ENCODE measurements around the gene PDE8A.

The PDE8A gene

DNA sequence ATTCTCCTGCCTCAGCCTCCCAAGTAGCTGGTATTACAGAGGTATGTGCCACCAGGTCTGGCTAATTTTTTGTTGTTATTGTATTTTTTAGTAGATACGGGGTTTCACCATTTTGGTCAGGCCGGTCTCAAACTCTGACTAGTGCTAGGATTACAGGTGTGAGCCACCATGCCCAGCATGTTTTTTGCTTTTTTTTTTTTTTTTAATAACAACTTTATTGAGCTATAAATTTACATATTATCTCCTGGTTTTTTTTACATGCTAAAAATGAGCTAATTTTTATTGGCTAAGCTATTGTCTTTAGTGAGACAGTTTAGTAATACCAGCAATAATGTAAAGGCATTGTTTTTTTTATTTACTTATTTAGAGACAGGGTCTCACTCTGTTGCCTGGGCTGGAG, 105.2 kb downstream of the PDE8A start:
- DNase-seq (ENCODE audit: low spot score): no peak
- CTCF ChIA-PET: no interaction called here
- POLR2A ChIA-PET (ENCODE audit: low non-redundant PET): no interaction called here
- TF ChIP-seq, protein P1, sequence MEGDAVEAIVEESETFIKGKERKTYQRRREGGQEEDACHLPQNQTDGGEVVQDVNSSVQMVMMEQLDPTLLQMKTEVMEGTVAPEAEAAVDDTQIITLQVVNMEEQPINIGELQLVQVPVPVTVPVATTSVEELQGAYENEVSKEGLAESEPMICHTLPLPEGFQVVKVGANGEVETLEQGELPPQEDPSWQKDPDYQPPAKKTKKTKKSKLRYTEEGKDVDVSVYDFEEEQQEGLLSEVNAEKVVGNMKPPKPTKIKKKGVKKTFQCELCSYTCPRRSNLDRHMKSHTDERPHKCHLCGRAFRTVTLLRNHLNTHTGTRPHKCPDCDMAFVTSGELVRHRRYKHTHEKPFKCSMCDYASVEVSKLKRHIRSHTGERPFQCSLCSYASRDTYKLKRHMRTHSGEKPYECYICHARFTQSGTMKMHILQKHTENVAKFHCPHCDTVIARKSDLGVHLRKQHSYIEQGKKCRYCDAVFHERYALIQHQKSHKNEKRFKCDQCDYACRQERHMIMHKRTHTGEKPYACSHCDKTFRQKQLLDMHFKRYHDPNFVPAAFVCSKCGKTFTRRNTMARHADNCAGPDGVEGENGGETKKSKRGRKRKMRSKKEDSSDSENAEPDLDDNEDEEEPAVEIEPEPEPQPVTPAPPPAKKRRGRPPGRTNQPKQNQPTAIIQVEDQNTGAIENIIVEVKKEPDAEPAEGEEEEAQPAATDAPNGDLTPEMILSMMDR (conservative IDR thresholded peaks at IDR 0.05; ENCODE audit: low read depth): no peak
- H3K27ac ChIP-seq: no peak overlapping the region

DNA sequence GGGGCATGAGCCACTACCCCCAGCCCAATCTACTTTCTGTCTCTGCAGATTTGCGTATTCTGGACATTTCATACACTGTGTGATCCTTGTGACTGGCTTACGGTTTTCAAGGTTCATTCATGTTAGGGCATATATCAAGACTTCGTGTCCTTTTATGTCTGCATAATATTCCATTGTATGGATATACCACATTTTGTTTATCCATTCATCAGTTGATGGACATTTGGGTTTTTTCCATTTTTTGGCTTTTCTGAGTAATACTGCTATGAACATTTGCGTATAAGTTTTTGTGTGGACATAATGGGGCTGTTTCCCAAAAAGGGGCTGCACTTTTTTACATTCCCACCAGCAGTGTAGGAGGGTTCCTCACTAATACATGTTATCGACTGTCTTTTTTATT, 106.6 kb downstream of the PDE8A start:
- POLR2A ChIA-PET (ENCODE audit: low non-redundant PET): no interaction called here
- CTCF ChIA-PET: no interaction called here
- H3K27ac ChIP-seq: no peak overlapping the region
- TF ChIP-seq, protein P1 (conservative IDR thresholded peaks at IDR 0.05; ENCODE audit: low read depth): no peak
- no peak for DNase-seq (ENCODE audit: low spot score)

DNA sequence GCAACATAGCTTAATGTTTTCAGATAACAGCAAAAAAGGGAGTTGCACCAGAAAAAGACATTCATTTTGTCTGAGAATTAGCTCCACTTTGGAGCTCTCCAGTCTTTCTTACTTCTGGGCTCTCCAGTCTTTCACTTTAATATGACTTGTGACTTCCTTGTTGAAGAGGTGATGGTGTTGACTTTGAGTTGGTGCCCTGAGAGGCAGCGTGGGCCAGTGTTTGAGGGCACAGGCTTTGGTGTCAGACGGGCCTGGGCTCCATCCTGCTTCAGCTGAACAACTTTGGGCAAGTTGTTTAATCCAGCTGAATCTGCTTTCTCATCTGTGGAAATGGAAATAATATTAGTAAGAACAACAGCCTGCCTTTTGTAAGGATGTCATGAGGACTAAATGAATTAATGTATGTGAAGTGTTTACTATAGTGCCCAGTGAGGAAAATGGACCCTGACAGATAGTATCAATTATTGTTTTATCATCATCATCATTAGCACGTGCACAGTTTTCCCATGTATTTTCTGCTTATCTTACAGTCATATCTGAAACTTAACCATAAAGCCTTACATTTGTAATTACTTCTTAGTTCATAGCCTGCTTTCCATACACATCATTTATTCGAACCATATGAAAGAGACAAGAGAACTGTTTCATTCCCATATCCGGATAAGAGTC, 108.4 kb downstream of the PDE8A start:
- TF ChIP-seq, protein P1 (conservative IDR thresholded peaks at IDR 0.05; ENCODE audit: low read depth): no peak
- DNase-seq (ENCODE audit: low spot score): no peak
- no peak overlapping the region for H3K27ac ChIP-seq
- ChIA-PET CTCF (no interaction called here), POLR2A (ENCODE audit: low non-redundant PET) (interaction anchor here (0.6 kb wide), 1 partner anchor 109 kb away, joined by 3 read pairs; no protein-coding TSS in a partner anchor)

DNA sequence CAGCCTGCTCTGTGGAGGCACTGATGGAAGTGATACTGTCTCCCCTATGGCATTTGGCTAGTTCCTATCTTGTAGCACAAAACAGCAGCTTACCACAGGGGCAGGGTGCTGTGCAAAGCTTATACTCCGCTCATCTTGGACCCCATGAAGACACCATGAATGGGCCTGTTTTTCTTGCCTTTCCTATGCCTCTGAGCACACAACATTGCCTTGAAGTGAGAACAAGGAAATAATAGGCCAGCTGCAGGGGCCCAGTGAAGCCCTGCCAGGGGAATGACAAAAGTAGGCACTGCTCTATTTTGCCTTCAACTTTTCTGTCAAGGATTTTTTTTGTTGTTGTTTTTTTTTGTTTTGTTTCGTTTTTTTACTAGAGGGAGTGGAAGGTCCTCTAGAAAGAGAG, 110.3 kb downstream of the PDE8A start:
- no peak overlapping the region for H3K27ac ChIP-seq
- DNase-seq (ENCODE audit: low spot score): no peak
- ChIA-PET POLR2A (ENCODE audit: low non-redundant PET) (no interaction called here), CTCF (no interaction called here)
- TF ChIP-seq, protein P1 (conservative IDR thresholded peaks at IDR 0.05; ENCODE audit: low read depth): no peak

DNA sequence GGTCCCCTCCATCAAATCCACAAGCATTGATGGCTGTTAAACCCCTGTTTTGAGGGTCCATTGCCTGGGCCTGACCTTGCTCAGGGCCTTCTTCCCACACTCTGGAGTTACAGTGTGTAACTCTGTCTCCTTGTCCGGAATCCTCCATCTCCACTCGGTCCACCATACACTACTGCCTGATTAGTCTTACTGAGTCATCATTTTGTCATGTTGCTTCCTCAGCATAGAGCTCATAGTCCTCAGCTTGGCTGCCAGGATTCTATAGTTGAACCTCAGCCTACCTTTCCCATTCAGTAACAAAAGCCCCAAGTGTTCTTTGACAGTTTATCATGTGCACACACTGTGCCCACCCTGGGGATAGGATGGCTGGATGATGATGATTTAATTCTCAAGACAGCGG, 113.0 kb downstream of the PDE8A start:
- CTCF ChIA-PET: no interaction called here

DNA sequence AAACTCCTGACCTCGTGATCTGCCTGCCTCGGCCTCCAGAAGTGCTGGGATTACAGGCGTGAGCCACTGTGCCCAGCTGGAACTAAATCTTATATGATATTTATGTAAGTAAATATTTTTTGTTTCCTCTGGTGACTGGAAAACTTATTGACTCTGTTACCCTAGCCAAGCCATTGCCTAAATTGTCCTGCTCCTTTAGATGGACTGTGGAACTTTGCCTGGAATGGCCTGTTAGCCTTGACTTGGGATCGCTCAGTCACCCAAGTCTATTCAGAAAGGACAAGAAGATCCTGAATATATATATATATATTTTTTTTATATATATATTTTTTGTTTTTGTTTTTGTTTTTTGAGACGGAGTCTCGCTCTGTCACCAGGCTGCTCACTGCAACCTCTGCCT, 113.9 kb downstream of the PDE8A start:
- DNase-seq (ENCODE audit: low spot score): no peak
- no peak overlapping the region for H3K27ac ChIP-seq
- CTCF ChIA-PET: interaction anchor here (0.5 to 1.0 kb wide), 3 partner anchors 73 to 725 kb away, joined by 3 to 4 read pairs (median 4); no protein-coding TSS in a partner anchor
- TF ChIP-seq, protein P1 (conservative IDR thresholded peaks at IDR 0.05; ENCODE audit: low read depth): no peak
- POLR2A ChIA-PET (ENCODE audit: low non-redundant PET): no interaction called here

More for the DNA sequence above, 113.0 kb downstream of the PDE8A start:
- POLR2A ChIA-PET (ENCODE audit: low non-redundant PET): no interaction called here
- no peak for DNase-seq (ENCODE audit: low spot score)
- TF ChIP-seq, protein P1 (conservative IDR thresholded peaks at IDR 0.05; ENCODE audit: low read depth): no peak
- no peak overlapping the region for H3K27ac ChIP-seq
